OCI-M2 (cell line): Measurements from ENCODE around the gene LIPJ.
A peak's percentile ranks its signal among the peaks of the same experiment; 100 is the strongest.

Experiments
- DNase-seq: peaks from one replicate; lab custom pipeline; 2025; ENCODE audit not compliant: unreplicated experiment; lab: John Stamatoyannopoulos, UW

The LIPJ gene

GRCh38 chr10:88586462-88586861 is at the start of gene LIPJ:
LIPJ (plus strand) TSS chr10:88586762; CDS start chr10:88590688, 3,926 bp downstream.
- no peak for DNase-seq

GRCh38 chr10:88537322-88537721 is 49.2 kb upstream of the LIPJ start:
- DNase-seq, result no peak

- no peak for DNase-seq
Observed at GRCh38 chr10:88538048-88538447, 48.5 kb upstream of the LIPJ start.

GRCh38 chr10:88540351-88540750 is 46.2 kb upstream of the LIPJ start:
- no peak for DNase-seq

- DNase-seq, result no peak
Observed at GRCh38 chr10:88541116-88541626, 45.4 kb upstream of the LIPJ start.

GRCh38 chr10:88542522-88542921 is 44.0 kb upstream of the LIPJ start:
- DNase-seq, result no peak

GRCh38 chr10:88544140-88544870 is 42.3 kb upstream of the LIPJ start:
- no peak for DNase-seq

GRCh38 chr10:88545359-88545758 is 41.2 kb upstream of the LIPJ start:
- DNase-seq, result no peak

- no peak for DNase-seq
Observed at GRCh38 chr10:88546497-88546896, 40.1 kb upstream of the LIPJ start.

- DNase-seq, result no peak
Observed at GRCh38 chr10:88551246-88551645, 35.3 kb upstream of the LIPJ start.

GRCh38 chr10:88553116-88553752 is 33.3 kb upstream of the LIPJ start:
- DNase-seq, result peak; percentile 3

- DNase-seq, result no peak
Observed at GRCh38 chr10:88555190-88555908, 31.2 kb upstream of the LIPJ start.

GRCh38 chr10:88557256-88557655 is 29.3 kb upstream of the LIPJ start:
- no peak for DNase-seq

GRCh38 chr10:88557658-88558057 is 28.9 kb upstream of the LIPJ start:
- DNase-seq, result no peak

- no peak for DNase-seq
Observed at GRCh38 chr10:88562152-88562551, 24.4 kb upstream of the LIPJ start.

- no peak for DNase-seq
Observed at GRCh38 chr10:88565072-88565471, 21.5 kb upstream of the LIPJ start.

GRCh38 chr10:88582411-88582805 is 4.2 kb upstream of the LIPJ start:
- no peak for DNase-seq

- DNase-seq, result no peak
Observed at GRCh38 chr10:88582806-88583583, 3.6 kb upstream of the LIPJ start, which contains the start of gene RNLS. RNLS (minus strand) TSS chr10:88583318.

- DNase-seq, result no peak
Observed at GRCh38 chr10:88583584-88583957, 3.0 kb upstream of the LIPJ start.

- DNase-seq, result no peak
Observed at GRCh38 chr10:88592381-88592780, 5.8 kb downstream of the LIPJ start.

- DNase-seq, result no peak
Observed at GRCh38 chr10:88592906-88593305, 6.3 kb downstream of the LIPJ start.
